ENCODE results near the gene SAMSN1.
"Not testable (repeated sequence)": the region's sequence is repeated elsewhere in the genome, so short reads cannot be mapped to it uniquely, and the experiment has no call there.

GRCh38 chr21:14506859-14507457, 39.2 kb downstream of the SAMSN1 start:
- not testable (repeated sequence) for TF ChIP-seq CTCF, EZH2phosphoT487 (IDR thresholded peaks at IDR 0.05)
